ENCODE measurements around the gene PPP1R9A.

The PPP1R9A gene

DNA sequence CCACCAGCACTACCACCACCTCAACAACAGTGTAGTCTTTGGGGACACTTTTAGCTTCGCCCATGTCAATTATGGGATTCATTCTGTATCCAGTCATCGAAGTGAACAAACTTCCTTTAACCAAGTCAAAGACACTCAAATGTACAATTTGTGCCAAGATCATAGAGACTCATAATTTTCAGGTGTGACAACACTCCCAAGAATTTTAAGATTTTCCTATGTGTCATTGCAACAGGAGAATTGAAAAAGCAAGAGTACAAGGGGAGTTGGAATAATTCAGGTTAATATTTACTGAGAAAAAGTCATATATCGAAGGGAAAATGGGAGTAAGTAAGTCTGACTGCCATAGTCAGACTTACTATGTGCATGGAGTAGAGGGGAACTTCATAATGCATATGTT lies 390.7 kb downstream of the PPP1R9A start:
- CTCF ChIA-PET: no interaction called here
- POLR2A ChIA-PET: no interaction called here
- DNase-seq (ENCODE audit: extremely low spot score): no peak
- TF ChIP-seq LEF1 (IDR thresholded peaks at IDR 0.05; ENCODE audit: borderline replicate concordance): no peak

DNA sequence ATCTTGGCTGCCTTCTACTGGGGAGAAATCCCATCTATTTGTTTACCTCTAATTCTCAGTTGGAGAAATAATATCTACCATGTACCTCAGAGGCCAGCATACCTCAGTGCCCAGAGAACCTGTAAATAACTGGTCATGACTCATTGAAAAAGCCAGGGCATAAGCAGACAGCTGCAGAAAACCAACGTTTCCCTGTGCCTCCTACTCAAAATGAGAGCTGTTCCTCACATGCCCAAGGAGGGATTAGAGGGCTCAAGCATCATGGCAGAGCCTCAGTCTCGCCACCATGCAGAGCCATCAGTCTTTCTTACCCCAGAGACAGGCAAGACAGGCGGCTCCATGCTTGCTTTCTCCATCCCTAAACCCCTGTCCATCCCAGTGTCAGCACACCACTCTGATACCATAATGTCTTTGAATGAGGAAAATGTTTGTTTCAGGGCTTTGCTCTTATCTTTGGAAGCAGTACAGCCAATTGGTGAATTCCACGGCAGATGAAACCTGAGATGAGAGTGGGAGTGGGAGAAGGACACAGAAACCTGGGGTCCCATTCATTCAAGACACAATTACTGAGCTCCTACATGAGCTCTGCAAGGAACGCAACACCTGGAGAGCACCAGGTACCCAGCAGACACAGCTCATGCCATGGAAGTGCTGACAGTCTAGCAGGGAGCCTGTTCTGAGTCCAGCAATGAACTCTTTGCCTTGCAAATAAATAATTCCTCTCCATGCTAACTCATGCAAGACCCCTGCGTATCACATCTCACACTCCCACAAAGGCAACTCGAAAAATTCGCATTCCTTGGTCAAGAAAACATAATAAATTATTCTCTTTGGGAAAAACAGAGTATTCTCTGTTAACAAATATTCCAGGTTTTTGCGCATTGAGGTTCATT lies 395.9 kb downstream of the PPP1R9A start:
- POLR2A ChIA-PET: no interaction called here
- CTCF ChIA-PET: no interaction called here
- no peak for TF ChIP-seq L3MBTL2 (conservative IDR thresholded peaks at IDR 0.05)
- no peak for TF ChIP-seq LEF1 (IDR thresholded peaks at IDR 0.05; ENCODE audit: borderline replicate concordance)
- no peak for TF ChIP-seq ARNT (IDR thresholded peaks at IDR 0.05)
- no peak for TF ChIP-seq CTBP1 (IDR thresholded peaks at IDR 0.05; ENCODE audit: borderline replicate concordance)
- TF ChIP-seq FOXM1 (IDR thresholded peaks at IDR 0.05; ENCODE audit: borderline replicate concordance): no peak
- no peak for TF ChIP-seq SP1 (IDR thresholded peaks at IDR 0.05)
- TF ChIP-seq BHLHE40 (IDR thresholded peaks at IDR 0.05; ENCODE audit: borderline replicate concordance): no peak
- TF ChIP-seq TARDBP (IDR thresholded peaks at IDR 0.05): no peak
- TF ChIP-seq, protein P1, sequence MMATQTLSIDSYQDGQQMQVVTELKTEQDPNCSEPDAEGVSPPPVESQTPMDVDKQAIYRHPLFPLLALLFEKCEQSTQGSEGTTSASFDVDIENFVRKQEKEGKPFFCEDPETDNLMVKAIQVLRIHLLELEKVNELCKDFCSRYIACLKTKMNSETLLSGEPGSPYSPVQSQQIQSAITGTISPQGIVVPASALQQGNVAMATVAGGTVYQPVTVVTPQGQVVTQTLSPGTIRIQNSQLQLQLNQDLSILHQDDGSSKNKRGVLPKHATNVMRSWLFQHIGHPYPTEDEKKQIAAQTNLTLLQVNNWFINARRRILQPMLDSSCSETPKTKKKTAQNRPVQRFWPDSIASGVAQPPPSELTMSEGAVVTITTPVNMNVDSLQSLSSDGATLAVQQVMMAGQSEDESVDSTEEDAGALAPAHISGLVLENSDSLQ (IDR thresholded peaks at IDR 0.05): no peak
- no peak for DNase-seq (ENCODE audit: extremely low spot score)

DNA sequence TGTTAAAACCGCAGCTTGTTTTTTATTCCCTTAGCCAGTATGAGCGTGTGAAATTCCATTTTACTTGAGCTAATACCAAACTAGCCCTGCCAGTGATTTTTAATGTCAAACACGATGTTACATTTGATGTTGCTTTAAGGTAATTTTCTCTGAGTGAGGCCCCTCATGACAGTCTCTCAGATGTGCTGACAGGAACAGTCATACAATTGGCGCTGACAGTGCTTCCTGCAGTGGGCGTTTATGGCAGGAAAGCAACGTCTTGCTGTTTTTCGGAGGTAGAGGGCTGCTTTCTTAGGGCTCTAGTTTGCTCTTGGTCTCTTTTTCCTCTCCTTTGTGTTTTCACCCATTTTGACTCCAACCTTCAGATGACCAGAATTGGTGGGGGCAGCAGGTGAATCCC lies 397.6 kb downstream of the PPP1R9A start:
- POLR2A ChIA-PET: no interaction called here
- TF ChIP-seq FOXK2 (IDR thresholded peaks at IDR 0.05) (no peak), L3MBTL2 (conservative IDR thresholded peaks at IDR 0.05) (no peak), CTBP1 (IDR thresholded peaks at IDR 0.05; ENCODE audit: borderline replicate concordance) (no peak), ARNT (IDR thresholded peaks at IDR 0.05) (no peak), BHLHE40 (IDR thresholded peaks at IDR 0.05; ENCODE audit: borderline replicate concordance) (no peak), TARDBP (IDR thresholded peaks at IDR 0.05) (no peak), ELF4 (IDR thresholded peaks at IDR 0.05) (no peak), FOXA1 (IDR thresholded peaks at IDR 0.05) (no peak), ZNF384 (IDR thresholded peaks at IDR 0.05) (no peak), LEF1 (IDR thresholded peaks at IDR 0.05; ENCODE audit: borderline replicate concordance) (no peak), NFRKB (IDR thresholded peaks at IDR 0.05) (no peak), SP1 (IDR thresholded peaks at IDR 0.05) (no peak), SUZ12 (IDR thresholded peaks at IDR 0.05) (no peak), HDGF (IDR thresholded peaks at IDR 0.05; ENCODE audit: borderline replicate concordance) (no peak), FOXM1 (IDR thresholded peaks at IDR 0.05; ENCODE audit: borderline replicate concordance) (no peak)
- TF ChIP-seq, protein P1 (IDR thresholded peaks at IDR 0.05): no peak
- CTCF ChIA-PET: no interaction called here
- DNase-seq (ENCODE audit: extremely low spot score): no peak

DNA sequence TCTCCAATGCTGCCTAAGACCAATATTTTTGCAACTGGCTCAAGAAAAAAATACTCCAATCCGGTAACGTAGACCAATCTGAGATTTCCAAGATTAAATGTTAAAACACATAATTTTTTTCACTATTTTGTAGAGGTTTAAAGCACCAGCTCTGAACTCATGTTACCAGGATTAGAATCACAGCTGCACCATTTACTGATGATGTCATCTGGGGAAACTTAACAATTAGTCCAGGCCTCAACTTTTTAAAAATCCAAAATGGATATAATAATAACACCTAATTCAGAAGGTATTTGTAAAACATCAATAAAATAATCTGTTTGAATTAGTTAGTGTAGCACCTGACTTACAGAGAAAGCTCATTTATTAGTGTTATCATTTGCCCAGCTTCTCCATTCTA lies 402.6 kb downstream of the PPP1R9A start:
- TF ChIP-seq SP1 (IDR thresholded peaks at IDR 0.05) (no peak), BHLHE40 (IDR thresholded peaks at IDR 0.05; ENCODE audit: borderline replicate concordance) (no peak), FOXK2 (IDR thresholded peaks at IDR 0.05) (no peak), FOXA1 (IDR thresholded peaks at IDR 0.05) (no peak), CTBP1 (IDR thresholded peaks at IDR 0.05; ENCODE audit: borderline replicate concordance) (no peak), ARNT (IDR thresholded peaks at IDR 0.05) (no peak), FOXM1 (IDR thresholded peaks at IDR 0.05; ENCODE audit: borderline replicate concordance) (no peak), NFRKB (IDR thresholded peaks at IDR 0.05) (no peak), TARDBP (IDR thresholded peaks at IDR 0.05) (no peak), L3MBTL2 (conservative IDR thresholded peaks at IDR 0.05) (no peak), SUZ12 (IDR thresholded peaks at IDR 0.05) (no peak), HDGF (IDR thresholded peaks at IDR 0.05; ENCODE audit: borderline replicate concordance) (no peak), ZNF384 (IDR thresholded peaks at IDR 0.05) (no peak), ELF4 (IDR thresholded peaks at IDR 0.05) (no peak), LEF1 (IDR thresholded peaks at IDR 0.05; ENCODE audit: borderline replicate concordance) (no peak)
- TF ChIP-seq, protein P1 (IDR thresholded peaks at IDR 0.05): no peak
- ChIA-PET CTCF (no interaction called here), POLR2A (no interaction called here)
- DNase-seq (ENCODE audit: extremely low spot score): no peak

DNA sequence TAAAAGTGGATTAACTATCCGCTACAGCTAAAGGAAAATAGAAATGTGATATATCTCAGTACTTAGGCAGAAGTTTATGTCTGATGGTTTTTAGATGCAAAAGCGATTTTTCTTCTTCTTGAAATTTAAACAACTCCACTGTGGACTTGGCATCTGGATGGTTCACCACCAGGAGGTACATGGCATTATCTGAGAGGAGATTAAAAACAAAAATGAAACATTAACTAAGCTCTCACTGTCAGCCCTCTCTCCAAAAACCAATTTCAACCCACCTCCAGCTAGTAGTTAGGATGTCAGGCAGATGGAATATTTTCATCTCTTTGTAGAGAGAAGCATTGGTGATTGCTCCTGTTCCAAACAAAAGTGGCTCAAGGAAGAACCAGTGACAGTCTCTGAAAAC lies 404.0 kb downstream of the PPP1R9A start:
- ChIA-PET POLR2A (no interaction called here), CTCF (no interaction called here)
- no peak for DNase-seq (ENCODE audit: extremely low spot score)
- TF ChIP-seq ARNT (IDR thresholded peaks at IDR 0.05) (no peak), CTBP1 (IDR thresholded peaks at IDR 0.05; ENCODE audit: borderline replicate concordance) (no peak), FOXM1 (IDR thresholded peaks at IDR 0.05; ENCODE audit: borderline replicate concordance) (no peak), ELF4 (IDR thresholded peaks at IDR 0.05) (no peak), FOXA1 (IDR thresholded peaks at IDR 0.05) (no peak), HDGF (IDR thresholded peaks at IDR 0.05; ENCODE audit: borderline replicate concordance) (no peak), NFRKB (IDR thresholded peaks at IDR 0.05) (no peak), ZNF384 (IDR thresholded peaks at IDR 0.05) (no peak), SP1 (IDR thresholded peaks at IDR 0.05) (no peak), TARDBP (IDR thresholded peaks at IDR 0.05) (no peak), FOXK2 (IDR thresholded peaks at IDR 0.05) (no peak), LEF1 (IDR thresholded peaks at IDR 0.05; ENCODE audit: borderline replicate concordance) (no peak), L3MBTL2 (conservative IDR thresholded peaks at IDR 0.05) (no peak), BHLHE40 (IDR thresholded peaks at IDR 0.05; ENCODE audit: borderline replicate concordance) (no peak)
- TF ChIP-seq, protein P1 (IDR thresholded peaks at IDR 0.05): no peak

Measured in HEK293T (cell line).